A204.1 (cell line): ENCODE measurements around the gene BPIFB3.

Source experiments
- FAIRE-seq: peaks from 2 replicates; lab custom pipeline; 2012; peaks lifted over from hg19 to GRCh38; lab: Jason Lieb, UNC

The BPIFB3 gene

GRCh38 chr20:33016581-33017109 lies 37.1 kb upstream of the BPIFB3 start:
- FAIRE-seq: no peak

- no peak for FAIRE-seq
Measured at GRCh38 chr20:33017542-33017941, 36.2 kb upstream of the BPIFB3 start.

- no peak for FAIRE-seq
Measured at GRCh38 chr20:33018169-33018931, 35.4 kb upstream of the BPIFB3 start.

GRCh38 chr20:33019465-33020277 lies 34.0 kb upstream of the BPIFB3 start:
- FAIRE-seq: no peak

- no peak for FAIRE-seq
Measured at GRCh38 chr20:33020278-33021161, 33.2 kb upstream of the BPIFB3 start.

GRCh38 chr20:33021879-33022278 lies 31.8 kb upstream of the BPIFB3 start:
- FAIRE-seq: no peak

GRCh38 chr20:33022289-33022688 lies 31.4 kb upstream of the BPIFB3 start:
- no peak for FAIRE-seq

GRCh38 chr20:33022694-33023438 lies 30.8 kb upstream of the BPIFB3 start:
- FAIRE-seq: no peak

GRCh38 chr20:33023439-33024242 lies 30.1 kb upstream of the BPIFB3 start:
- FAIRE-seq: no peak

- no peak for FAIRE-seq
Measured at GRCh38 chr20:33024243-33024560, 29.5 kb upstream of the BPIFB3 start.

GRCh38 chr20:33024609-33025317 lies 28.9 kb upstream of the BPIFB3 start:
- no peak for FAIRE-seq

- FAIRE-seq: no peak
Measured at GRCh38 chr20:33025318-33025876, 28.3 kb upstream of the BPIFB3 start.

- no peak for FAIRE-seq
Measured at GRCh38 chr20:33026072-33026778, 27.5 kb upstream of the BPIFB3 start.

GRCh38 chr20:33026779-33027759 lies 26.6 kb upstream of the BPIFB3 start:
- no peak for FAIRE-seq

- FAIRE-seq: no peak
Measured at GRCh38 chr20:33027769-33028751, 25.6 kb upstream of the BPIFB3 start.

GRCh38 chr20:33028875-33029274 lies 24.8 kb upstream of the BPIFB3 start:
- no peak for FAIRE-seq

- FAIRE-seq: no peak
Measured at GRCh38 chr20:33030076-33030475, 23.6 kb upstream of the BPIFB3 start.
